Measurements from ENCODE around the gene KCNAB1.
"Not testable (repeated sequence)": the region's sequence is repeated elsewhere in the genome, so short reads cannot be mapped to it uniquely, and the experiment has no call there.

KCNAB1 gene

DNA sequence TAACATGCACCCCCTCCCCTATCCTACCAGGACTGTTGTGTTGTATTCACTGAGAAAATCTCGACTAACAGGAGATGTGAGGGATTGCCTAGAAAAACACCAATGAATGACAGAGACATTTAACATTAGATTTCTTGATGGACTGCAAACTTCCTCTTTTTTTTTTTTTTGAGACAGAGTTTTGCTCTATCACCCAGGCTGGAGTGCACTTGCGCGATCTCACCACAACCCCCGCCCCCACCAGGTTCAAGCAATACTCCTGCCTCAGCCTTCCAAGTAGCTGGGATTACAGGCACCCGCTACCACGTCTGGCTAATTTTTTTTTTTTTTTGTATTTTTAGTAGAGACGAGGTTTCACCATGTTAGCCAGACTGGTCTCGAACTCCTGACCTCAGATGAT is 17.0 kb downstream of the KCNAB1 start:
- not testable (repeated sequence) for DNase-seq (ENCODE audit: low spot score)

DNA sequence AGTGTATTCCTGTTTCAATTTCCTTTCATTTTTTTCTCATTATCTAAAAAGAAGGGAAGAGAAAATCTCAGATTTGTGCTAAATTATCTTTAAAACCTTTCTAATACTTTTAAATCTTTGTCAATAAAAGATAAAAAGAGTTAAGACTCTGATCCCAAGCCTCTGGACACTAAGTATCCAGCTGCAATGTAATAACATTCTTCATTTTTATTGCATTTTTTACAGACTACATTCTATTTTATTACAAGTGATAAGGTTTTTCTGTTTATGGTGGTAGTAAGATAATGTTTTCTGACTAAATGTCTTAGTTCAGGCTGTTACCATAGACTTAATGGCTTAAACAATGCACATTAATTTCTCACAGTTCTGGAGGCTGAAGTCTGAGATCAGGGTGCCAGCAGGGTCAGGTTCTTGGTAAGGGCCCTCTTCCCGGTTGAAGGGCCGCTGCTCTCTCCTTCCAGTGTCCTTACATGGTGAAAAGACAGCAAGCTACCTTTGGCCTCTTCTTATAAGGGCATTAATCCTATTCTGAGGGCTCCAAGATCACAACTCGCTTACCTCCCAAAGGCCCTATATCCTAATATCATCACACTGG is 19.7 kb downstream of the KCNAB1 start:
- DNase-seq (ENCODE audit: low spot score) = no peak

DNA sequence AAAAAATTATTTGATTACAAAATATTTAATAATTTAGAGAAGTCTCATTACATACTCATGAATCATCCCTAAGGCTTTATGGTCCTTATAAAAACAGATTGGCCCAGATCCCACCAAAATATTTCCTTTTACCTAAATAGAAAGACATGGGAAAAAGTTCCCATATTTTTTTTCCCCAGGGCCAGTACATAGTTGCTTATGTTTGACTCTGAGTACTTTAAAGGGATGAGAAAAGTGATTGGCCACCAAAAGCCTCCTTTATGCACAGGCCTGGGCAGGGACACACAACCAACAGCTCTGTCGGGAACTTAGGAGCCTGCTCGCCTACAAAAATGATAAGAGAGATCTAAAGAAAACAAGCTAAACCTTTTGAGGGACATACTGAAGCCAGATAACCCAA is 22.3 kb downstream of the KCNAB1 start:
- DNase-seq (ENCODE audit: low spot score) = no peak

DNA sequence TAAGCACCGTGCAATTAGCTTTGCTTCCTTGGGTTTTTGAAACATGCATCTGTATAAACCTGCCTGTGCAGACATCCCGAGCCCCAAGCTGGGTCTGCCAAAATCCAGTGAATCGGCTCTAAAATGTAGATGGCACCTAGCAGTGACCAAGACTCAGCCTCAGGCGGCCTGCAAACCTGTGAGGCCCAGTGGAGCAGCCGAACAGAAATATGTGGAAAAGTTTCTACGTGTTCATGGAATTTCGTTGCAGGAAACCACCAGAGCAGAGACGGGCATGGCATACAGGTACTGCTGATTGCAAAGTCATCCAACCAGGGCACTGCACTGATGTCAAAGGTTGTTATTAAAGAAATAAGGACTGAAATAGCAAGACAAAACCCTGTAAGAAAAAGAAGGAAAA is 22.8 kb downstream of the KCNAB1 start:
- no peak for DNase-seq (ENCODE audit: low spot score)

- no peak for DNase-seq (ENCODE audit: low spot score)
Observed at GRCh38 chr3:156144060-156144459, 23.7 kb downstream of the KCNAB1 start.

GRCh38 chr3:156145866-156146265 is 25.5 kb downstream of the KCNAB1 start:
- DNase-seq (ENCODE audit: low spot score) = no peak

- no peak for DNase-seq (ENCODE audit: low spot score)
Observed at GRCh38 chr3:156148345-156148945, 28.1 kb downstream of the KCNAB1 start.

DNA sequence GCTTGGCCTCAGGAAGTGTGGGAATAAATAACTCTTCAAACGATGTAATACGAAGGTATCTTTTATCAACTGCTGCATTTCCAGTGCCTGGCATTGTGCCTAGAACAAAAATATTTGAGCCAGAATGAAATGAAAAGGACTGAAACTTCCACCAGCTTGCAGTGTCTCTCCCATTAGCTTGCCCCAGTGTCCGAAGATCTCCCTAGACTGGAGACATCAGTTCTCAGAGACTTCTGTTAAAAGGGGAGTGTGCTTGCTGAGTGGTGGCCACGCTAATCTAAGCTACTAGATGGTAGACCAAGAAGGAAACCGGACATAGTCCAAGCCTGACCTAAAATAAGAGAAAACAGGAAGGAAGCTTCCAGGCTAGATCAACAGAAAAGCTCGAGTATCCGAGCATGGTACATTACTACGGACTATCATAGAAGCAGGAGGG is 28.6 kb downstream of the KCNAB1 start:
- peak; percentile 26 for DNase-seq (ENCODE audit: low spot score)

GRCh38 chr3:156149876-156150275 is 29.5 kb downstream of the KCNAB1 start:
- DNase-seq (ENCODE audit: low spot score) = peak; percentile 12

GRCh38 chr3:156150434-156151066 is 30.2 kb downstream of the KCNAB1 start:
- DNase-seq (ENCODE audit: low spot score) = peak; percentile 84

GRCh38 chr3:156151824-156152428 is 31.5 kb downstream of the KCNAB1 start:
- DNase-seq (ENCODE audit: low spot score) = peak; percentile 77

GRCh38 chr3:156158656-156159295 is 38.4 kb downstream of the KCNAB1 start:
- no peak for DNase-seq (ENCODE audit: low spot score)

- no peak for DNase-seq (ENCODE audit: low spot score)
Observed at GRCh38 chr3:156160647-156161046, 40.3 kb downstream of the KCNAB1 start.

GRCh38 chr3:156161172-156161571 is 40.8 kb downstream of the KCNAB1 start:
- no peak for DNase-seq (ENCODE audit: low spot score)

DNA sequence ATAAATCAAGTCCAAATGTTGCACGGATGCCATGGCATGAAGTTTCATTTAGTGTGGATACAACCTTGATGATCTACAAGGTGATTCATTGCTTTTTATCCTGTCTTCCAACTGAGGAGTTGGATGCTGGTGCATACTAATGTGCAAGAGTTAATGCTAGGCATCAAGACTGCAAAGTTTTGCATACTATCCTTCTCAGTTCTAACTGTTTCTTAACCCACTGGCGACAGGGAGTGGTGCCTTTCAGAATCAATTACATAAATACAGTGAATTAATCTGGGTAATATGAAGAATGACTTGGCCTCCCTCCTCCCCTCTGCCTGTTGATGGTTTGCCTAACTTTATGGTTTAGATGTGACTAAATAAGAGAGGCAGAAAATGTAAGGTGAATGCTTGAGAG is 43.5 kb downstream of the KCNAB1 start:
- DNase-seq (ENCODE audit: low spot score) = no peak

DNA sequence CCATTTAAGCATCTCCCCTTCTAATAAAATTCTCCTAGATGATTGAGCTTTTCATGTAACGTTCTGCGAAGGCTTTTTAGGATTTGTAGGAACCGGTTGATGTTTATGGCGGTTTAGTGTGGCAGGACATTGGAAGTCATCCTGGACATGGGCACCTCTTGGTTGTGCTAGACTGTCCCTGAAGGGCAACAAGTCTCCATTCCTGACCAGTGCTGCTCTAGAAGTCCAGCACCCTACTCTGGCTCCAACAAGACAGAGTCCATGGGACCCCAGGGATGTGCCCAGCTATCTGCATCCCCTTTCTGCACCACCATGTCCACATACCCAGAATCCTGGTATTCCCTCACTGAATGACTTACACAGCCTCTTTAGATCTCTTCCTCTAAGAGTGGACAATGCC is 46.4 kb downstream of the KCNAB1 start:
- no peak for DNase-seq (ENCODE audit: low spot score)

GRCh38 chr3:156170571-156170970 is 50.2 kb downstream of the KCNAB1 start:
- DNase-seq (ENCODE audit: low spot score) = no peak

GRCh38 chr3:156171281-156172267 is 51.2 kb downstream of the KCNAB1 start:
- DNase-seq (ENCODE audit: low spot score) = no peak

DNA sequence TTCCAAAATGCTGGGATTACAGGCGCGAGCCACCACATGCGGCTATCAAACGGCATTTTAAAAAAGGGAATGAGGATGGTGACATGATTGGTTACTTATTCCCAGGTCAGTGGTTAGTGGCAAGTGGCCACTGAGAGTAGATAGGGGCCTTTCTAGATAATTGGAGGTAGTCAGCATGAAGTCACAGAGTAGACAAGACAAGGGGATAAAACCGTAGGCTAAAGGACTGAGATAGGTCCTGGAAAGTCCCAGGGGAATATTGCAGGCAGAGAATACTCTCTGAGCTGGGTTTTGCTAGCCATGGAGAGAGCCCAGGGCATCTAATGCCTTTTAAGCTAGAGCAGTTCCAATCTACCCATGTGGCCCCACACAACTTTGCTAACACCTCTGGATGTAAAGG is 52.2 kb downstream of the KCNAB1 start:
- DNase-seq (ENCODE audit: low spot score) = no peak

DNA sequence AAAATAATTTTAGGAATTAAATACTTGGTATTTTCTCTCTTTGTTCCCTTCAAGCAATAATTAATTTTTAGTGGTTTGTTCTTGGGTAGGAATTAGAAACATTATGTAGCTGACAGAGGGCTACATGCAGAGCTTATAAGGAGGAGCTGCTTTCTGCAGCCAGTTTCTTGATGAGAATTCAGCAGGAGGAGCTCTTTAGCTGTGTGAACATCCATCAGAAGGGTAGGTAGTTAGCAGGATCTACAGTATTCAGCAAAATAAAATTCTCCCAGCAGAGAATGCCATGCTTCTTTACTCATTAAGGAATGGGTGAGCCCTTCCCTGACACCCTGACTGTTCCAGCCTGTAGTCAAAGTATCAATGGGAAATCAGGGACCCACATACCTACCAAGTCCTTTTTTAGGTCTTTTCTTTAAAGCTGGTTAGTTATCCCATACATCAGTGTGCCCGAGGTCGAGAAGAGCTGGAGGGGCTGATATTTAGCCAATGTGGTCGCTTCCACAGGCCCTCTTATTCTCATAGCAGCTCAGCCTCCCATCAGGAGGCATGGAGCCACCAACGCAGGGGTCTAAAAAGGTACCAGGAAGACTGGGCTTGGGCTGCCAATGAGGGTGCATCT is 54.0 kb downstream of the KCNAB1 start:
- DNase-seq (ENCODE audit: low spot score) = peak; percentile 81

DNA sequence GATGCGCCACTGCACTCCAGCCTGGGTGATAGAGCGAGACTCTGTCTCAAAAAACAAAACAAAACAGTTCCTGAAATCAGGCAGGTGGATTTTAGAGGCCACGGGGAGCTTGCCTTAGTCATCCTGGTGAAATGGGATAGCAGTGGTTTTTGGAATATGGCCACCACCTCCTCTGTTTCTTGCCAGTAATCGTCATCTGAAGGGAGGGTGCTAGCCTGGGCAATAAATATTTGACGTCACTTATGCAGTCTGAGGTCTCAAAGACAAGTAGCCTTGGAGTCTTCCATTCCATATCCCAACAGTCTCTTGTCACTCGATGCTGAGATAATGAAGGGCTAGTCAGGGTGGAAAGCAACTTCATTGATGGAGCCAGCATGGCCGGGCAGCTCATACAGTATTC is 55.2 kb downstream of the KCNAB1 start:
- DNase-seq (ENCODE audit: low spot score) = no peak

All from cerebellar cortex (tissue), 1 donor.